ENCODE results near the gene NT5DC2. TPM values are rescaled to one million over a fixed set of nuclear protein-coding genes. Genes with fewer than 3 reads are reported as not detected.

The NT5DC2 gene
- total and polyA plus RNA-seq, 2 donors (not counting 1 experiment from before 2014, with no cell fraction given): 20.3 to 61.5 TPM

GRCh38 chr3:52544937-52545336 is 11.3 kb upstream of the NT5DC2 start:
- Histone ChIP-seq H3K27me3 (ENCODE audit: control insufficient read depth, insufficient read depth, low read length) (no peaks in the 10 kb centered on the region), H3K4me2 (ENCODE audit: extremely low read depth, insufficient read depth, low read length) (no peak overlapping the region), H4K20me1 (ENCODE audit: control insufficient read depth, extremely low read depth, insufficient read depth, low read length) (no peaks in the 10 kb centered on the region), H3K79me2 (ENCODE audit: control insufficient read depth, insufficient read depth, low read length) (peaks cover 6% of the 10 kb centered on the region), H2AFZ (ENCODE audit: low read length) (no peak overlapping the region), H3K36me3 (ENCODE audit: control insufficient read depth, insufficient read depth, low read length) (no peaks in the 10 kb centered on the region), H3K9ac (ENCODE audit: insufficient read depth, low read length) (no peak overlapping the region), H3K9me3 (ENCODE audit: control insufficient read depth, insufficient read depth, low read depth, low read length) (no peaks in the 10 kb centered on the region), H3K4me3 (replicated peaks in 1 of 4; ENCODE audit: control extremely low read depth in 1 of 4, insufficient read depth in 1 of 4, low read depth in 3 of 4, low read length in 4 of 4) (no peak overlapping the region), H3K4me1 (ENCODE audit: control insufficient read depth, extremely low read depth, insufficient read depth, low read length) (no peaks in the 10 kb centered on the region), H3K27ac (ENCODE audit: insufficient read depth, low read length) (no peak overlapping the region)
- TF ChIP-seq EZH2 (IDR thresholded peaks at IDR 0.05; ENCODE audit: low read length, missing control alignments): no peak
- no peak for TF ChIP-seq CTCF (conservative IDR thresholded peaks at IDR 0.05 in 1 of 2, IDR thresholded peaks at IDR 0.05 in 1 of 2; ENCODE audit: low read depth in 1 of 2, low read length in 2 of 2)
- DNase-seq (ENCODE audit: low read depth in 2 of 2): no peak

GRCh38 chr3:52541050-52541449 is 7.4 kb upstream of the NT5DC2 start:
- no peak overlapping the region for H2AFZ ChIP-seq (ENCODE audit: low read length)
- no peaks in the 10 kb centered on the region for H3K36me3 ChIP-seq (ENCODE audit: control insufficient read depth, insufficient read depth, low read length)
- H3K4me2 ChIP-seq (ENCODE audit: extremely low read depth, insufficient read depth, low read length): no peak overlapping the region
- H3K9me3 ChIP-seq (ENCODE audit: control insufficient read depth, insufficient read depth, low read depth, low read length): no peaks in the 10 kb centered on the region
- H3K27me3 ChIP-seq (ENCODE audit: control insufficient read depth, insufficient read depth, low read length): no peaks in the 10 kb centered on the region
- TF ChIP-seq CTCF (conservative IDR thresholded peaks at IDR 0.05 in 1 of 2, IDR thresholded peaks at IDR 0.05 in 1 of 2; ENCODE audit: low read depth in 1 of 2, low read length in 2 of 2): no peak
- TF ChIP-seq EZH2 (IDR thresholded peaks at IDR 0.05; ENCODE audit: low read length, missing control alignments): no peak
- peaks cover 32% of the 10 kb centered on the region for H3K79me2 ChIP-seq (ENCODE audit: control insufficient read depth, insufficient read depth, low read length)
- H3K9ac ChIP-seq (ENCODE audit: insufficient read depth, low read length): no peak overlapping the region
- no peaks in the 10 kb centered on the region for H4K20me1 ChIP-seq (ENCODE audit: control insufficient read depth, extremely low read depth, insufficient read depth, low read length)
- H3K4me3 ChIP-seq (replicated peaks in 1 of 4; ENCODE audit: control extremely low read depth in 1 of 4, insufficient read depth in 1 of 4, low read depth in 3 of 4, low read length in 4 of 4): no peak overlapping the region
- H3K4me1 ChIP-seq (ENCODE audit: control insufficient read depth, extremely low read depth, insufficient read depth, low read length): peaks cover 5% of the 10 kb centered on the region
- no peak overlapping the region for H3K27ac ChIP-seq (ENCODE audit: insufficient read depth, low read length)
- DNase-seq (ENCODE audit: low read depth in 2 of 2): no peak

GRCh38 chr3:52539010-52539653 is 5.5 kb upstream of the NT5DC2 start:
- Histone ChIP-seq H3K27me3 (ENCODE audit: control insufficient read depth, insufficient read depth, low read length) (no peaks in the 10 kb centered on the region), H3K9ac (ENCODE audit: insufficient read depth, low read length) (no peak overlapping the region), H3K27ac (ENCODE audit: insufficient read depth, low read length) (no peak overlapping the region), H4K20me1 (ENCODE audit: control insufficient read depth, extremely low read depth, insufficient read depth, low read length) (no peaks in the 10 kb centered on the region), H2AFZ (ENCODE audit: low read length) (no peak overlapping the region), H3K9me3 (ENCODE audit: control insufficient read depth, insufficient read depth, low read depth, low read length) (no peaks in the 10 kb centered on the region), H3K79me2 (ENCODE audit: control insufficient read depth, insufficient read depth, low read length) (peaks cover 32% of the 10 kb centered on the region), H3K4me2 (ENCODE audit: extremely low read depth, insufficient read depth, low read length) (peak overlapping the region; percentile 8), H3K4me1 (ENCODE audit: control insufficient read depth, extremely low read depth, insufficient read depth, low read length) (peaks cover 5% of the 10 kb centered on the region), H3K4me3 (replicated peaks in 1 of 4; ENCODE audit: control extremely low read depth in 1 of 4, insufficient read depth in 1 of 4, low read depth in 3 of 4, low read length in 4 of 4) (peak overlapping the region in 2 of 4 experiments; percentile 15 to 24), H3K36me3 (ENCODE audit: control insufficient read depth, insufficient read depth, low read length) (no peaks in the 10 kb centered on the region)
- DNase-seq (ENCODE audit: low read depth in 2 of 2): no peak
- no peak for TF ChIP-seq EZH2 (IDR thresholded peaks at IDR 0.05; ENCODE audit: low read length, missing control alignments)
- TF ChIP-seq CTCF (conservative IDR thresholded peaks at IDR 0.05 in 1 of 2, IDR thresholded peaks at IDR 0.05 in 1 of 2; ENCODE audit: low read depth in 1 of 2, low read length in 2 of 2): no peak

Data from fibroblast of lung (primary cell).